SK-N-SH treated with all-trans-retinoic acid at 6 μM for 48 hours (cell line): ENCODE results near the gene PF4V1.

ENCODE experiments used
- ATAC-seq: fragments of 200-7000 bp; cut with Tn5 transposase; 3 replicates; pipeline ENCODE4 v1.9.1; 2020; ENCODE audit warnings: mild to moderate bottlenecking, moderate library complexity
- ARNTL ChIP-seq: fragments of 450-650 bp; formaldehyde crosslinking; IDR thresholded peaks from 2 replicates; pipeline ENCODE4 v1.5.0; 2020; ENCODE audit warnings: low read depth, mild to moderate bottlenecking, moderate library complexity, borderline replicate concordance
- BACH2 ChIP-seq: fragments of 250-450 bp; sonication (Bioruptor Pico); IDR thresholded peaks from 2 replicates; pipeline ENCODE4 v1.9.0; 2021; ENCODE audit warnings: mild to moderate bottlenecking, borderline replicate concordance
- CSDC2 ChIP-seq: fragments of 250-450 bp; sonication (Bioruptor Pico); IDR thresholded peaks from 2 replicates; pipeline ENCODE4 v1.5.0; 2020; ENCODE audit warnings: mild to moderate bottlenecking, moderate library complexity
- ESRRG ChIP-seq: fragments of 250-450 bp; sonication (Bioruptor Pico); IDR thresholded peaks from 2 replicates; pipeline ENCODE4 v1.6.1; 2021; ENCODE audit warnings: mild to moderate bottlenecking
- GLIS3 ChIP-seq: fragments of 250-450 bp; sonication (Bioruptor Pico); IDR thresholded peaks from 2 replicates; pipeline ENCODE4 v1.5.0; 2020; ENCODE audit warnings: mild to moderate bottlenecking, moderate library complexity
- ISL1 ChIP-seq: fragments of 250-450 bp; sonication (Bioruptor Pico); IDR thresholded peaks from 2 replicates; pipeline ENCODE4 v2.1.2; 2022; ENCODE audit warnings: mild to moderate bottlenecking, moderate library complexity
- OSR1 ChIP-seq: fragments of 250-450 bp; sonication (Bioruptor Pico); IDR thresholded peaks from 2 replicates; pipeline ENCODE4 v1.8.0; 2022; ENCODE audit warnings: moderate library complexity, mild to moderate bottlenecking, inconsistent platforms
- PPARA ChIP-seq: fragments of 250-450 bp; sonication (Bioruptor Pico); IDR thresholded peaks from 2 replicates; pipeline ENCODE4 v1.5.0; 2020; ENCODE audit warnings: mild to moderate bottlenecking, borderline replicate concordance
- RARB ChIP-seq: fragments of 250-450 bp; sonication (Bioruptor Pico); IDR thresholded peaks from 2 replicates; pipeline ENCODE4 v1.8.0; 2021; ENCODE audit warnings: mild to moderate bottlenecking, moderate library complexity
- SNAI2 ChIP-seq: fragments of 250-450 bp; sonication (Bioruptor Pico); IDR thresholded peaks from 2 replicates; pipeline ENCODE4 v1.5.0; 2020; ENCODE audit warnings: mild to moderate bottlenecking, moderate library complexity
- TCF4 ChIP-seq: fragments of 250-450 bp; sonication (Bioruptor Pico); IDR thresholded peaks from 2 replicates; pipeline ENCODE4 v1.8.0; 2021; ENCODE audit warnings: mild to moderate bottlenecking, moderate library complexity, borderline replicate concordance
- TOX ChIP-seq: fragments of 250-450 bp; sonication (Bioruptor Pico); IDR thresholded peaks from 2 replicates; pipeline ENCODE4 v1.8.0; 2021; ENCODE audit warnings: mild to moderate bottlenecking, moderate library complexity, borderline replicate concordance
- ZC3H10 ChIP-seq: fragments of 250-450 bp; sonication (Bioruptor Pico); IDR thresholded peaks from 2 replicates; pipeline ENCODE4 v1.5.1; 2021; ENCODE audit warnings: mild to moderate bottlenecking, moderate library complexity
- ZFP3 ChIP-seq: fragments of 250-450 bp; sonication (Bioruptor Pico); IDR thresholded peaks from 2 replicates; pipeline ENCODE4 v1.5.0; 2020; ENCODE audit warnings: mild to moderate bottlenecking, moderate library complexity
- ZFP30 ChIP-seq: fragments of 450-650 bp; formaldehyde crosslinking; IDR thresholded peaks from 2 replicates; pipeline ENCODE4 v1.5.0; 2022; ENCODE audit warnings: mild to moderate bottlenecking, moderate library complexity
- ZNF565 ChIP-seq: fragments of 450-650 bp; formaldehyde crosslinking; conservative IDR thresholded peaks from 2 replicates; pipeline ENCODE4 v1.5.0; 2020; ENCODE audit warnings: low read depth, mild to moderate bottlenecking, moderate library complexity
- ZNF70 ChIP-seq: fragments of 450-650 bp; formaldehyde crosslinking; IDR thresholded peaks from 2 replicates; pipeline ENCODE4 v1.5.0; 2020; ENCODE audit warnings: mild to moderate bottlenecking, moderate library complexity
- ZNF8 ChIP-seq: fragments of 450-650 bp; formaldehyde crosslinking; IDR thresholded peaks from 2 replicates; pipeline ENCODE4 v1.5.0; 2020; ENCODE audit warnings: mild to moderate bottlenecking, moderate library complexity
- TF ChIP-seq, protein P1 (sequence below): fragments of 250-450 bp; sonication (Bioruptor Pico); IDR thresholded peaks from 2 replicates; pipeline ENCODE4 v1.8.0; 2021; ENCODE audit warnings: low read depth, mild to moderate bottlenecking, moderate library complexity, borderline replicate concordance
- TF ChIP-seq, protein P2 (sequence below): fragments of 250-450 bp; sonication (Bioruptor Pico); IDR thresholded peaks from 2 replicates; pipeline ENCODE4 v1.5.1; 2020; ENCODE audit warnings: low read depth, mild to moderate bottlenecking, moderate library complexity
- TF ChIP-seq, protein P3 (sequence below): fragments of 250-450 bp; sonication (Bioruptor Pico); IDR thresholded peaks from 2 replicates; pipeline ENCODE4 v1.5.0; 2020; ENCODE audit warnings: mild to moderate bottlenecking, moderate library complexity
- TF ChIP-seq, protein P4 (sequence below): fragments of 250-450 bp; sonication (Bioruptor Pico); IDR thresholded peaks from 2 replicates; pipeline ENCODE4 v1.8.0; 2020; ENCODE audit warnings: mild to moderate bottlenecking, moderate library complexity, borderline replicate concordance
- TF ChIP-seq, protein P5 (sequence below): fragments of 250-450 bp; sonication (Bioruptor Pico); IDR thresholded peaks from 2 replicates; pipeline ENCODE4 v1.5.1; 2021; ENCODE audit warnings: mild to moderate bottlenecking, moderate library complexity

Gene PF4V1

DNA sequence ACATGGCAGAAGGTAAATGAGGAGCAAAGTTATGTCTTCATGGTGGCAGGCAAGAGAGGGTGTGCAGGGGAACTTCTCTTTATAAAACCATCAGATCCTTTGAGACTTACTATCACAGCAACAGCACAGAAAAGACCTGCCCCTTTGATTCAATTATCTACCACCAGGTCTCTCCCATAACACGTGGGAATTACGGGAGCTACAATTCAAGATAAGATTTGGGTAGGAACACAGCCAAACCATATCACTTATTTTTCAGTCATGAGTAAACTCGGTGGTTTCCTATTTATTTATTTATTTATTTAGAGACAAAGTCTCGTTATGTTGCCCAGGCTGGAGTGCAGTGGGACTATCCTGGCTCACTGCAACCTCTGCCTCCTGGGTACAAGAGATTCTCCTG is 38.2 kb downstream of the PF4V1 start:
- no peak for TF ChIP-seq ZNF565 (CRISPR knock-in tag)
- TF ChIP-seq ZNF8 (CRISPR knock-in tag), result no peak
- TF ChIP-seq RARB (CRISPR knock-in tag), result no peak
- no peak for ATAC-seq

DNA sequence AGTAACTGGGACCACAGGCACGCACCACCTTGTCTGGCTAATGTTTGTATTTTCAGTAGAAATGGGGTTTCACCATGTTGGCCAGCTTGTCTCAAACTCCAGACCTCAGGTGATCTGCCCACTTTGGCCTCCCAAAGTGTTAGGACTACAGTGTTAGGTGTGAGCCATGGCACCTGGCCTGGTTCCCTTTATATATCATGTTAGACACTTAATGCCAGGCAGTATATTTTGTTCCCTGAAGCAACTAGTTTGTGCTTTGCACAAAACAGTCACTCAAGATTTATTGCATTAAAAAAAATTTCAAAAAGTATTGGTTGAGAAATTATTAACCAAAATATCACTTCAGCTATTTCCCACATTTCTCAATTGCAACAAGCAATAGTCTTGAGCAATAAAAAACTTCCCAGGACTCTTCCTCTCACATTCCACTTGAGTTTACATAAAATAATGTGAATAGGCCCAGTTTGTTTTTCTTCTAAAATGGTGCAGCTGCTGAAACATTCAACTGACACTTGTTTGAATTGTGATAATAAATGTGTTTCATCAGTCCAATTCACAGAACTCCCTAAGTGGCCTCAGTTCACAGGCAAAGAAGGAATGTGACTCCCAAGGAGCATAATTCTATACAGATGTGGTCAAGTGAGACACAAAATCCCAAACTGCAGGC is 38.8 kb downstream of the PF4V1 start:
- no peak for ATAC-seq

DNA sequence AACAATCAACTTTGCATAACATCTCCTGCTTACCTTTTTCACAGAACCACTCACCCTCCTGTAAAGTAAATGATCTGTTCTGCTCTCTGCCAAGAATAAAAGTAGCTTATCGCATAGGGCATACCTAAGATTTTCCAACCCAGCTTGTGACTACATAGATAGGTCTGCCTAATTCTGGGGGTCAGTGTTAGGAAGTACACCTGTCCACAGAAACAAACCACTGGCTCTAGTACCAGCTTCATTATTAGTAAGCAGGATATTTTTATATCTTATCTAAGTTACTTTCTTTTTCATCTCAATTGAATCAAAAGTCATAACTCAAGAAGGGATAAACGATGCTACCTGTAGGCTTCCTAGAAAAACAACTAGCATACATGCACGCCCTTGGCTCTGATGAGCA is 39.9 kb downstream of the PF4V1 start:
- ATAC-seq, result no peak
- no peak for TF ChIP-seq SNAI2 (CRISPR knock-in tag)
- TF ChIP-seq, protein P1, sequence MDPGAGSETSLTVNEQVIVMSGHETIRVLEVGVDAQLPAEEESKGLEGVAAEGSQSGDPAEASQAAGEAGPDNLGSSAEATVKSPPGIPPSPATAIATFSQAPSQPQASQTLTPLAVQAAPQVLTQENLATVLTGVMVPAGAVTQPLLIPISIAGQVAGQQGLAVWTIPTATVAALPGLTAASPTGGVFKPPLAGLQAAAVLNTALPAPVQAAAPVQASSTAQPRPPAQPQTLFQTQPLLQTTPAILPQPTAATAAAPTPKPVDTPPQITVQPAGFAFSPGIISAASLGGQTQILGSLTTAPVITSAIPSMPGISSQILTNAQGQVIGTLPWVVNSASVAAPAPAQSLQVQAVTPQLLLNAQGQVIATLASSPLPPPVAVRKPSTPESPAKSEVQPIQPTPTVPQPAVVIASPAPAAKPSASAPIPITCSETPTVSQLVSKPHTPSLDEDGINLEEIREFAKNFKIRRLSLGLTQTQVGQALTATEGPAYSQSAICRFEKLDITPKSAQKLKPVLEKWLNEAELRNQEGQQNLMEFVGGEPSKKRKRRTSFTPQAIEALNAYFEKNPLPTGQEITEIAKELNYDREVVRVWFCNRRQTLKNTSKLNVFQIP, result no peak
- no peak for TF ChIP-seq ZFP3 (CRISPR knock-in tag)
- TF ChIP-seq RARB (CRISPR knock-in tag), result no peak
- TF ChIP-seq ZC3H10 (CRISPR knock-in tag), result no peak
- no peak for TF ChIP-seq PPARA (CRISPR knock-in tag)
- TF ChIP-seq CSDC2, result no peak
- TF ChIP-seq ZNF8 (CRISPR knock-in tag), result no peak
- no peak for TF ChIP-seq ARNTL
- no peak for TF ChIP-seq ESRRG
- no peak for TF ChIP-seq GLIS3 (CRISPR knock-in tag)
- TF ChIP-seq TOX (CRISPR knock-in tag), result no peak
- TF ChIP-seq, protein P2, sequence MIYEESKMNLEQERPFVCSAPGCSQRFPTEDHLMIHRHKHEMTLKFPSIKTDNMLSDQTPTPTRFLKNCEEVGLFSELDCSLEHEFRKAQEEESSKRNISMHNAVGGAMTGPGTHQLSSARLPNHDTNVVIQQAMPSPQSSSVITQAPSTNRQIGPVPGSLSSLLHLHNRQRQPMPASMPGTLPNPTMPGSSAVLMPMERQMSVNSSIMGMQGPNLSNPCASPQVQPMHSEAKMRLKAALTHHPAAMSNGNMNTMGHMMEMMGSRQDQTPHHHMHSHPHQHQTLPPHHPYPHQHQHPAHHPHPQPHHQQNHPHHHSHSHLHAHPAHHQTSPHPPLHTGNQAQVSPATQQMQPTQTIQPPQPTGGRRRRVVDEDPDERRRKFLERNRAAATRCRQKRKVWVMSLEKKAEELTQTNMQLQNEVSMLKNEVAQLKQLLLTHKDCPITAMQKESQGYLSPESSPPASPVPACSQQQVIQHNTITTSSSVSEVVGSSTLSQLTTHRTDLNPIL (CRISPR knock-in tag), result no peak
- no peak for TF ChIP-seq ISL1 (CRISPR knock-in tag)
- TF ChIP-seq, protein P3, sequence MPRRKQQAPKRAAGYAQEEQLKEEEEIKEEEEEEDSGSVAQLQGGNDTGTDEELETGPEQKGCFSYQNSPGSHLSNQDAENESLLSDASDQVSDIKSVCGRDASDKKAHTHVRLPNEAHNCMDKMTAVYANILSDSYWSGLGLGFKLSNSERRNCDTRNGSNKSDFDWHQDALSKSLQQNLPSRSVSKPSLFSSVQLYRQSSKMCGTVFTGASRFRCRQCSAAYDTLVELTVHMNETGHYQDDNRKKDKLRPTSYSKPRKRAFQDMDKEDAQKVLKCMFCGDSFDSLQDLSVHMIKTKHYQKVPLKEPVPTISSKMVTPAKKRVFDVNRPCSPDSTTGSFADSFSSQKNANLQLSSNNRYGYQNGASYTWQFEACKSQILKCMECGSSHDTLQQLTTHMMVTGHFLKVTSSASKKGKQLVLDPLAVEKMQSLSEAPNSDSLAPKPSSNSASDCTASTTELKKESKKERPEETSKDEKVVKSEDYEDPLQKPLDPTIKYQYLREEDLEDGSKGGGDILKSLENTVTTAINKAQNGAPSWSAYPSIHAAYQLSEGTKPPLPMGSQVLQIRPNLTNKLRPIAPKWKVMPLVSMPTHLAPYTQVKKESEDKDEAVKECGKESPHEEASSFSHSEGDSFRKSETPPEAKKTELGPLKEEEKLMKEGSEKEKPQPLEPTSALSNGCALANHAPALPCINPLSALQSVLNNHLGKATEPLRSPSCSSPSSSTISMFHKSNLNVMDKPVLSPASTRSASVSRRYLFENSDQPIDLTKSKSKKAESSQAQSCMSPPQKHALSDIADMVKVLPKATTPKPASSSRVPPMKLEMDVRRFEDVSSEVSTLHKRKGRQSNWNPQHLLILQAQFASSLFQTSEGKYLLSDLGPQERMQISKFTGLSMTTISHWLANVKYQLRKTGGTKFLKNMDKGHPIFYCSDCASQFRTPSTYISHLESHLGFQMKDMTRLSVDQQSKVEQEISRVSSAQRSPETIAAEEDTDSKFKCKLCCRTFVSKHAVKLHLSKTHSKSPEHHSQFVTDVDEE (CRISPR knock-in tag), result no peak
- TF ChIP-seq ZNF565 (CRISPR knock-in tag), result no peak
- TF ChIP-seq OSR1 (CRISPR knock-in tag), result no peak

More for the DNA sequence above, 38.8 kb downstream of the PF4V1 start:
- TF ChIP-seq, protein P1, result no peak
- TF ChIP-seq ISL1 (CRISPR knock-in tag) (no peak), ZFP30 (CRISPR knock-in tag) (no peak), ZFP3 (CRISPR knock-in tag) (no peak), ZNF70 (no peak), TOX (CRISPR knock-in tag) (no peak), BACH2 (no peak), CSDC2 (no peak), OSR1 (CRISPR knock-in tag) (no peak), ZNF565 (CRISPR knock-in tag) (no peak), GLIS3 (CRISPR knock-in tag) (no peak), TCF4 (CRISPR knock-in tag) (no peak), RARB (CRISPR knock-in tag) (no peak), SNAI2 (CRISPR knock-in tag) (no peak), PPARA (CRISPR knock-in tag) (no peak)
- TF ChIP-seq, protein P2 (CRISPR knock-in tag), result no peak
- TF ChIP-seq, protein P4, sequence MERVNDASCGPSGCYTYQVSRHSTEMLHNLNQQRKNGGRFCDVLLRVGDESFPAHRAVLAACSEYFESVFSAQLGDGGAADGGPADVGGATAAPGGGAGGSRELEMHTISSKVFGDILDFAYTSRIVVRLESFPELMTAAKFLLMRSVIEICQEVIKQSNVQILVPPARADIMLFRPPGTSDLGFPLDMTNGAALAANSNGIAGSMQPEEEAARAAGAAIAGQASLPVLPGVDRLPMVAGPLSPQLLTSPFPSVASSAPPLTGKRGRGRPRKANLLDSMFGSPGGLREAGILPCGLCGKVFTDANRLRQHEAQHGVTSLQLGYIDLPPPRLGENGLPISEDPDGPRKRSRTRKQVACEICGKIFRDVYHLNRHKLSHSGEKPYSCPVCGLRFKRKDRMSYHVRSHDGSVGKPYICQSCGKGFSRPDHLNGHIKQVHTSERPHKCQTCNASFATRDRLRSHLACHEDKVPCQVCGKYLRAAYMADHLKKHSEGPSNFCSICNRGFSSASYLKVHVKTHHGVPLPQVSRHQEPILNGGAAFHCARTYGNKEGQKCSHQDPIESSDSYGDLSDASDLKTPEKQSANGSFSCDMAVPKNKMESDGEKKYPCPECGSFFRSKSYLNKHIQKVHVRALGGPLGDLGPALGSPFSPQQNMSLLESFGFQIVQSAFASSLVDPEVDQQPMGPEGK (CRISPR knock-in tag), result no peak
- TF ChIP-seq, protein P5, sequence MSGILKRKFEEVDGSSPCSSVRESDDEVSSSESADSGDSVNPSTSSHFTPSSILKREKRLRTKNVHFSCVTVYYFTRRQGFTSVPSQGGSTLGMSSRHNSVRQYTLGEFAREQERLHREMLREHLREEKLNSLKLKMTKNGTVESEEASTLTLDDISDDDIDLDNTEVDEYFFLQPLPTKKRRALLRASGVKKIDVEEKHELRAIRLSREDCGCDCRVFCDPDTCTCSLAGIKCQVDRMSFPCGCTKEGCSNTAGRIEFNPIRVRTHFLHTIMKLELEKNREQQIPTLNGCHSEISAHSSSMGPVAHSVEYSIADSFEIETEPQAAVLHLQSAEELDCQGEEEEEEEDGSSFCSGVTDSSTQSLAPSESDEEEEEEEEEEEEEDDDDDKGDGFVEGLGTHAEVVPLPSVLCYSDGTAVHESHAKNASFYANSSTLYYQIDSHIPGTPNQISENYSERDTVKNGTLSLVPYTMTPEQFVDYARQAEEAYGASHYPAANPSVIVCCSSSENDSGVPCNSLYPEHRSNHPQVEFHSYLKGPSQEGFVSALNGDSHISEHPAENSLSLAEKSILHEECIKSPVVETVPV (CRISPR knock-in tag), result no peak
